VCaP (cell line): ENCODE results near the gene EFCAB8.

Experiments used
- H3K27ac ChIP-seq: fragments of 450-650 bp; 2 replicates; pipeline ENCODE4 v1.5.1; 2017
- CTCF ChIP-seq: fragments of 450-650 bp; conservative IDR thresholded peaks from 2 replicates; pipeline ENCODE4 v1.5.1; 2017; ENCODE audit warnings: mild to moderate bottlenecking, moderate library complexity

The EFCAB8 gene

DNA sequence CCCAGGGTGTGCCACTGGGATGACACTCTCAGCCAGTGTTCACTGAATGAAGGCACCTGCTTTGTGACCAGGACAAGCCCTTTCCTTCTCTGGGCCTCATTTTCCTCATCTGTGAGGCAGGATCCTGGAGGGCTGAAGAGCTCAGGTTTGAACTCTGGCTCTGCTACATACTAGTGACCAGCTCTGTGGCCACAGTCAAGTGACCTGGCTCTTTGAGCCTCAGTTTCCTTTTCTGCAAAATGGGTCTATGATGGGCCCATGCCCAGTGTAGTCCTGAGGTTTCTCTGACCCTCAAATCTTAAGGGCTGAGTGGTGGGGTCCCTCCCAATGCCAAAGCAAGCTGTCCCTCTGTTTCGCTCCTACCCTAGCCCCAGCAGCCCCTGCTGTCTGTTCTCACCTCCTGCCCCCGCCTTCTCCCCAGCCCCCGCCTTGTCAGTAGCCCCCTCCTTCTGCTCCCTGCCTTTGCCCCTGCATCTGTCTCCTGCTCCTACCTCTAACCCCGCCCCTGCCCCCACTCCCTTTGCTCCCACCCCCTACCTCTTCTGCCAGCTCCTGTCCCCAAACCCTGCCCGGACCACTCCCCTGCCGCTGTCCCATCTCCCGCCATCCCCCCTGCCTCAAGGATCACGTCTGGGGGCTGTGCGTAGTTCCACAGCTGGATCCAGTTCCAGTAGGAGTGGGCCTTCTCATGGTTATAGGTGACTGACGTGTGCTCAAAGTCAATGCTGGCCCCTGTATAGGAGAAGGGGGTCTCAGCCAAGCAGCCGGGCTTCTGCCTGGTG is 128.5 kb downstream of the EFCAB8 start:
- TF ChIP-seq CTCF = no peak
- no peak overlapping the region for H3K27ac ChIP-seq

GRCh38 chr20:32988008-32988407 is 129.3 kb downstream of the EFCAB8 start:
- no peak overlapping the region for H3K27ac ChIP-seq
- TF ChIP-seq CTCF = no peak

GRCh38 chr20:32989507-32990283 is 131.0 kb downstream of the EFCAB8 start:
- no peak overlapping the region for H3K27ac ChIP-seq
- no peak for TF ChIP-seq CTCF

DNA sequence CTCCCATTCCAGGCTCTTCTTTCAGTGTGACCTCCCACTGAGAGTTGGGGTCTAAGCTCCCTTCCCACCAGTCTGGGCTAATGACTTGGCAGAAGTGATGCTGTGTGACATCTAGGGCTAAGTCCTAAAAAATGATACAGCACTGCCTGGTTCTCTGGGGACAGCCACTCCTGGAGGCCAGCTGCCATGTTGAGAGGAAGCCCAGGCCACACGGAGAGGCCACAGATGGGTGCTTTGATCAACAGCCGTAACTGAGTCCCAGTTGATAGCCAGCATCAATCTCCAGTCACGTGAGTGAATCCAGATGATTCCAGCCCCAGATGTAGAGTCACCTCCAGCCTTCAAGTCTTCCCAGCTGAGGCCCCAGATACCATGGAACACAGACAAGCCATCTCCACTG is 131.7 kb downstream of the EFCAB8 start:
- TF ChIP-seq CTCF = no peak
- no peak overlapping the region for H3K27ac ChIP-seq

- no peak overlapping the region for H3K27ac ChIP-seq
- no peak for TF ChIP-seq CTCF
Measured at GRCh38 chr20:32991383-32991782, 132.7 kb downstream of the EFCAB8 start.

DNA sequence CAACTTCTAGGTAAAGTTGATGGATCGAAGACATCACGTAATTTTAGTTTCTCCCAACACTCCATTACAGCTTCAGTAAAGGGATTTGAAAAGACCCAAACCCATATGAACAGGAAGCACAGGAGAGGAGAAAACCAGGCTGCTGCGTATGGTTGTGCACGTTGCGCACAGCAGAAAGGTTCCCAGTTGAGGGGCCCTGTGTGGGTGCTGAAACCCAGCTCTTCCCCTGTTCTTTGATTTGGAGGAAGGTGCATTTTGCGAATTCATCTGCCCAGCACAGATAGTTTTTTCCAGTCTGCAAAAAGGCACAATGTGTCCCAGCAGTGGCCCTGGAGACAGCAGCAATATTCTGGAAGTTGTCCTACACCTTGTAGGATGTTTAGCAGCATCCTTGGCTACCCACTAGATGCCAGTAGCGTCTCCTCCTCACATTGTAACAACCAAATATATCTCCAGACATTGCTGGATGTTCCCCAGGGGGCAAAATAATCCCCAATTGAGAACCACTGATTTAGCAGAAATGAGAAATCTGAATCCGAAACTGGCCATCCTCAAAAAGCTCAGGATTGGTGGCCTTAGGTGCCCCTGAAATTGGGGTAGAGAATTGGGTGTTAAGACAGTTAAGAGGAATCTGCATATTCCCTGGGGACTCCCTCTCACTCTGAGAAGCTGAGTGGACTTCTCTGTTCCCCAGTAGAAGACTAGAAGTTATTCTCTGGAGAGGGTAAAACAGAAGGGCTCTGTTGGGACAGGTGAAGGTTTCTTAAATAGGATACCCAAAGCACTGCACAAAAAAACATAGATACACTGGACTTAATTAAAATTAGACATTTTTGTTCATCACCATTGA is 133.3 kb downstream of the EFCAB8 start:
- no peak overlapping the region for H3K27ac ChIP-seq
- peak; percentile 37; the same call in 1 of the 2 replicates for TF ChIP-seq CTCF
